Activated T-helper 1 cell treated with anti-CD3 and anti-CD28 coated beads, Interleukin-12 subunit alpha, Interleukin-12 subunit beta, Interleukin-2, Interleukin-4 antibody, amounts not matched to agents 30 ng/mL and 10 ng/mL and 1 ng/mL, durations not matched to agents 14 hours and 24 hours and 36 hours (primary cell): Measurements from ENCODE around the gene POLE3. TPM values are rescaled to one million over a fixed set of nuclear protein-coding genes. Genes with fewer than 3 reads are reported as not detected.
"Not testable (repeated sequence)": the region's sequence is repeated elsewhere in the genome, so short reads cannot be mapped to it uniquely, and the experiment has no call there.

Experiments used
- DNase-seq: peaks from one replicate; pipeline ENCODE4 v3.0.0; 2021; ENCODE audit warnings: low spot score
- H3K27ac Mint-ChIP-seq: one replicate; pipeline ENCODE4 v1.8.0; 2021; ENCODE audit warnings: mild to moderate bottlenecking, mixed read lengths
- H3K27me3 Mint-ChIP-seq: one replicate; pipeline ENCODE4 v1.8.0; 2022; ENCODE audit warnings: mild to moderate bottlenecking, moderate library complexity, mixed read lengths; ENCODE audit not compliant: insufficient read depth
- H3K36me3 Mint-ChIP-seq: one replicate; pipeline ENCODE4 v1.8.0; 2021; ENCODE audit warnings: low read depth, mixed read lengths
- H3K4me1 Mint-ChIP-seq: one replicate; pipeline ENCODE4 v1.8.0; 2021; ENCODE audit warnings: low read depth, mixed read lengths
- H3K4me3 Mint-ChIP-seq: one replicate; pipeline ENCODE4 v1.8.0; 2021; ENCODE audit warnings: mild to moderate bottlenecking, moderate library complexity, mixed read lengths
- H3K9me3 Mint-ChIP-seq: one replicate; pipeline ENCODE4 v1.8.0; 2021; ENCODE audit warnings: mixed read lengths
- intact Hi-C: fragments of 100-400 bp; cut with micrococcal nuclease; formaldehyde crosslinking; loops from one replicate; pipeline ENCODE4 v1.15.1; 2024
- total RNA-seq: library from RNA; stranded (reverse); gene quantifications from 2 replicates; pipeline ENCODE4 v1.2.3, GENCODE V29; 2022

Gene POLE3
- total RNA-seq, 1 donor from 2014 or later: 90.9 TPM

GRCh38 chr9:113380869-113381378 lies 29.6 kb downstream of the POLE3 start:
- Mint-ChIP-seq H3K36me3 (no peaks in the 10 kb centered on the region), H3K4me1 (peaks cover 6% of the 10 kb centered on the region), H3K9me3 (no peaks in the 10 kb centered on the region), H3K4me3 (no peak overlapping the region), H3K27me3 (no peaks in the 10 kb centered on the region), H3K27ac (no peak overlapping the region)
- intact Hi-C loops: no loop called here
- no peak for DNase-seq

GRCh38 chr9:113379829-113380210 lies 30.7 kb downstream of the POLE3 start:
- intact Hi-C loops, H3K27ac Mint-ChIP-seq, H3K36me3 Mint-ChIP-seq: not testable (repeated sequence)

GRCh38 chr9:113379094-113379828 lies 31.2 kb downstream of the POLE3 start:
- DNase-seq, H3K27me3 Mint-ChIP-seq, H3K4me3 Mint-ChIP-seq, H3K9me3 Mint-ChIP-seq, H3K36me3 Mint-ChIP-seq, intact Hi-C loops: not testable (repeated sequence)
- Mint-ChIP-seq H3K4me1 (peaks cover 18% of the 10 kb centered on the region), H3K27ac (peak overlapping the region; percentile 12)

More at GRCh38 chr9:113379829-113380210, 30.7 kb downstream of the POLE3 start:
- H3K4me1 Mint-ChIP-seq: peaks cover 17% of the 10 kb centered on the region
- not testable (repeated sequence) for H3K9me3 Mint-ChIP-seq, DNase-seq, H3K4me3 Mint-ChIP-seq, H3K27me3 Mint-ChIP-seq

- Mint-ChIP-seq H3K36me3 (peaks cover 10% of the 10 kb centered on the region), H3K27me3 (no peaks in the 10 kb centered on the region), H3K9me3 (no peaks in the 10 kb centered on the region), H3K27ac (peak within 1 kb of the TSS; percentile 71), H3K4me3 (peak within 1 kb of the TSS; percentile 83), H3K4me1 (peaks cover 18% of the 10 kb centered on the region)
- intact Hi-C loops: loop anchor here (1.0 to 2.0 kb wide), 7 partner anchors 24 to 156 kb away; partner anchors contain the start of genes ALAD, C9orf43, CDC26 and FKBP15
- peak; percentile 78 for DNase-seq
These were observed 33.6 kb downstream of the POLE3 start, which contains the start of gene HDHD3 for GRCh38 chr9:113376634-113377567. Gene HDHD3 (minus strand): TSS chr9:113376986. CDS start chr9:113374354, 2,632 bp downstream.

GRCh38 chr9:113375057-113376023 lies 35.1 kb downstream of the POLE3 start:
- Mint-ChIP-seq H3K27ac (peak overlapping the region; percentile 71), H3K4me1 (peaks cover 11% of the 10 kb centered on the region), H3K36me3 (peaks cover 11% of the 10 kb centered on the region), H3K27me3 (no peaks in the 10 kb centered on the region), H3K4me3 (peak overlapping the region; percentile 83), H3K9me3 (no peaks in the 10 kb centered on the region)
- intact Hi-C loops: loop anchor here (1.0 to 2.0 kb wide), 3 partner anchors 67 to 154 kb away; partner anchors contain the start of genes CDC26, FKBP15, PRPF4 and SLC31A1
- DNase-seq: no peak

- Mint-ChIP-seq H3K4me1 (peaks cover 11% of the 10 kb centered on the region), H3K27me3 (no peaks in the 10 kb centered on the region), H3K27ac (no peak overlapping the region), H3K9me3 (no peaks in the 10 kb centered on the region), H3K36me3 (peaks cover 17% of the 10 kb centered on the region), H3K4me3 (no peak overlapping the region)
- intact Hi-C loops: no loop called here
- DNase-seq: no peak
These were observed 36.6 kb downstream of the POLE3 start for GRCh38 chr9:113373676-113374392.

GRCh38 chr9:113373256-113373655 lies 37.2 kb downstream of the POLE3 start:
- Mint-ChIP-seq H3K4me3 (no peak overlapping the region), H3K36me3 (peaks cover 20% of the 10 kb centered on the region), H3K27ac (peak overlapping the region; percentile 52), H3K9me3 (no peaks in the 10 kb centered on the region), H3K27me3 (no peaks in the 10 kb centered on the region), H3K4me1 (peaks cover 11% of the 10 kb centered on the region)
- intact Hi-C loops: no loop called here
- DNase-seq: no peak

GRCh38 chr9:113372059-113372458 lies 38.4 kb downstream of the POLE3 start:
- H3K36me3 Mint-ChIP-seq: peaks cover 20% of the 10 kb centered on the region
- no peak for DNase-seq
- H3K27ac Mint-ChIP-seq: no peak overlapping the region
- no peak overlapping the region for H3K4me3 Mint-ChIP-seq
- H3K27me3 Mint-ChIP-seq: no peaks in the 10 kb centered on the region
- H3K4me1 Mint-ChIP-seq: peaks cover 11% of the 10 kb centered on the region
- no peaks in the 10 kb centered on the region for H3K9me3 Mint-ChIP-seq
- intact Hi-C loops: no loop called here

- Mint-ChIP-seq H3K9me3 (no peaks in the 10 kb centered on the region), H3K27ac (no peak overlapping the region), H3K36me3 (peaks cover 20% of the 10 kb centered on the region), H3K4me1 (peaks cover 11% of the 10 kb centered on the region), H3K4me3 (no peak overlapping the region), H3K27me3 (no peaks in the 10 kb centered on the region)
- intact Hi-C loops: no loop called here
- no peak for DNase-seq
These were observed 39.6 kb downstream of the POLE3 start for GRCh38 chr9:113370806-113371325.

- no peaks in the 10 kb centered on the region for H3K9me3 Mint-ChIP-seq
- H3K4me1 Mint-ChIP-seq: peaks cover under 1% of the 10 kb centered on the region
- DNase-seq: no peak
- no peaks in the 10 kb centered on the region for H3K27me3 Mint-ChIP-seq
- H3K27ac Mint-ChIP-seq: no peak overlapping the region
- H3K36me3 Mint-ChIP-seq: peaks cover 18% of the 10 kb centered on the region
- no peak overlapping the region for H3K4me3 Mint-ChIP-seq
- intact Hi-C loops: no loop called here
These were observed 40.7 kb downstream of the POLE3 start for GRCh38 chr9:113369855-113370140.

GRCh38 chr9:113368982-113369854 lies 41.3 kb downstream of the POLE3 start:
- Mint-ChIP-seq H3K27me3 (no peaks in the 10 kb centered on the region), H3K4me1 (peaks cover 1% of the 10 kb centered on the region), H3K36me3 (peaks cover 19% of the 10 kb centered on the region), H3K9me3 (no peaks in the 10 kb centered on the region), H3K4me3 (no peak overlapping the region), H3K27ac (no peak overlapping the region)
- intact Hi-C loops: no loop called here
- no peak for DNase-seq
